Progenitor cell of endocrine pancreas (in vitro differentiated cells): Measurements from ENCODE around the gene ISLR2. TPM values are rescaled to one million over a fixed set of nuclear protein-coding genes. Genes with fewer than 3 reads are reported as not detected.
"Not testable (repeated sequence)": the region's sequence is repeated elsewhere in the genome, so short reads cannot be mapped to it uniquely, and the experiment has no call there.

Experiments
- DNase-seq: peaks from one replicate; pipeline ENCODE4 v3.0.0; 2021; ENCODE audit warnings: low spot score; ENCODE audit not compliant: unreplicated experiment
- H3K27ac Mint-ChIP-seq: 2 replicates; pipeline ENCODE4 v1.8.0; 2021; ENCODE audit warnings: mild to moderate bottlenecking, moderate library complexity, mixed read lengths
- H3K27me3 Mint-ChIP-seq: 2 replicates; pipeline ENCODE4 v1.8.0; 2021; ENCODE audit warnings: mixed read lengths
- H3K36me3 Mint-ChIP-seq: 2 replicates; pipeline ENCODE4 v1.8.0; 2022; ENCODE audit warnings: mixed read lengths; ENCODE audit not compliant: insufficient read depth
- H3K4me1 Mint-ChIP-seq: 2 replicates; pipeline ENCODE4 v1.8.0; 2021; ENCODE audit warnings: low read depth, mixed read lengths
- H3K4me3 Mint-ChIP-seq: 2 replicates; pipeline ENCODE4 v1.8.0; 2021; ENCODE audit warnings: low read depth, mild to moderate bottlenecking, moderate library complexity, mixed read lengths
- H3K9me3 Mint-ChIP-seq: 2 replicates; pipeline ENCODE4 v1.8.0; 2021; ENCODE audit warnings: low read depth, mixed read lengths
- total RNA-seq: library from RNA; stranded (reverse); gene quantifications from 2 replicates; pipeline ENCODE4 v1.2.1, GENCODE V29; 2021
- TF ChIP-seq, protein P1 (sequence below): fragments of 200-600 bp; sonication (generic); IDR thresholded peaks from one replicate; pipeline ENCODE4 v1.5.0; 2021; ENCODE audit warnings: antibody characterized with exemption, mild to moderate bottlenecking; ENCODE audit not compliant: unreplicated experiment

ISLR2 gene
- total RNA-seq, 1 donor from 2014 or later, result 0.14 TPM

DNA sequence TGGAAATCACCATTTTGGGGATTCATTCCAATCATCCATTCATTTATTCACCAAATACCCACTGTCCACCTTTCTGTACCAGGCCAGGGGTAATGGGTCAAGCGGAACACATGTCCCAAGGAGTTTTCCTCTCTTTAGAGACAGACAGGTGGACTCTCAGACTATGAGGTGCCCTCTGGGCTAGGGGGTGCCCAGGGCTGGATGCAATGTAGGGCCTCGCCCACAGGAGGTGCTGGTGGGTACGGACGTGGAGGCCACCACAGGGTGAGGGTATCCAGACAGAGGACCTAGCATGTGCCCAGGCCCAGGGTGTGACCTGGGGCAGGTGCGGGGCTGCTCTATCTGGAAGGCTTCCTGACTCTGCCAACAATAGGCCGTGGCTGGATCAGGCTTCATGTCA, 21.8 kb upstream of the ISLR2 start:
- not testable (repeated sequence) for DNase-seq, H3K36me3 Mint-ChIP-seq, H3K27ac Mint-ChIP-seq, H3K9me3 Mint-ChIP-seq, H3K4me1 Mint-ChIP-seq, H3K4me3 Mint-ChIP-seq
- TF ChIP-seq, protein P1, sequence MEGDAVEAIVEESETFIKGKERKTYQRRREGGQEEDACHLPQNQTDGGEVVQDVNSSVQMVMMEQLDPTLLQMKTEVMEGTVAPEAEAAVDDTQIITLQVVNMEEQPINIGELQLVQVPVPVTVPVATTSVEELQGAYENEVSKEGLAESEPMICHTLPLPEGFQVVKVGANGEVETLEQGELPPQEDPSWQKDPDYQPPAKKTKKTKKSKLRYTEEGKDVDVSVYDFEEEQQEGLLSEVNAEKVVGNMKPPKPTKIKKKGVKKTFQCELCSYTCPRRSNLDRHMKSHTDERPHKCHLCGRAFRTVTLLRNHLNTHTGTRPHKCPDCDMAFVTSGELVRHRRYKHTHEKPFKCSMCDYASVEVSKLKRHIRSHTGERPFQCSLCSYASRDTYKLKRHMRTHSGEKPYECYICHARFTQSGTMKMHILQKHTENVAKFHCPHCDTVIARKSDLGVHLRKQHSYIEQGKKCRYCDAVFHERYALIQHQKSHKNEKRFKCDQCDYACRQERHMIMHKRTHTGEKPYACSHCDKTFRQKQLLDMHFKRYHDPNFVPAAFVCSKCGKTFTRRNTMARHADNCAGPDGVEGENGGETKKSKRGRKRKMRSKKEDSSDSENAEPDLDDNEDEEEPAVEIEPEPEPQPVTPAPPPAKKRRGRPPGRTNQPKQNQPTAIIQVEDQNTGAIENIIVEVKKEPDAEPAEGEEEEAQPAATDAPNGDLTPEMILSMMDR, result peak; percentile 23
- peaks cover 16% of the 10 kb centered on the region for H3K27me3 Mint-ChIP-seq

DNA sequence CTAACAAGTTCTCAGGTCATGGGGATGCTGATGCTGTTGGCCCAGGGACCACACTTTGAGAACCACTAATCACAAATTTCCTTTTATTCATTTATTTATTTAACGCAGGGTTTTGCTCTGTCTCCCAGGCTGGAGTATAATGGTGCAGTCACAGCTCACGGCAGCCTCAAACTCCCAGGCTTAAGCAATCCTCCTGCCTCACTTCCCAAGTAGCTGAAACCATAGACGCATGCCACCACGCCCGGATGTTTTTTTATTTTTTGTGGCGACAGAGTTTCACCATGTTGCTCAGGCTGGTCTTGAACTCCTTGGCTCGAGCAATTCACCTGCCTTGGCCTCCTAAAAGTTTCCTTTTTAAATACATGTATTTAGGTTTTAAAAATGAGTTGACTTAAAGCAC, 20.7 kb upstream of the ISLR2 start:
- DNase-seq, result no peak
- H3K27me3 Mint-ChIP-seq, result peaks cover 22% of the 10 kb centered on the region
- no peaks in the 10 kb centered on the region for H3K9me3 Mint-ChIP-seq
- H3K27ac Mint-ChIP-seq, result no peak overlapping the region
- H3K4me3 Mint-ChIP-seq, result no peak overlapping the region
- no peaks in the 10 kb centered on the region for H3K4me1 Mint-ChIP-seq
- H3K36me3 Mint-ChIP-seq, result no peaks in the 10 kb centered on the region
- TF ChIP-seq, protein P1, result no peak

GRCh38 chr15:74120426-74120825, 10.0 kb upstream of the ISLR2 start:
- H3K4me3 Mint-ChIP-seq, result no peak overlapping the region
- TF ChIP-seq, protein P1, result no peak
- no peaks in the 10 kb centered on the region for H3K4me1 Mint-ChIP-seq
- no peaks in the 10 kb centered on the region for H3K9me3 Mint-ChIP-seq
- no peaks in the 10 kb centered on the region for H3K36me3 Mint-ChIP-seq
- no peak overlapping the region for H3K27ac Mint-ChIP-seq
- peaks cover 55% of the 10 kb centered on the region for H3K27me3 Mint-ChIP-seq
- no peak for DNase-seq

- no peak overlapping the region for H3K27ac Mint-ChIP-seq
- TF ChIP-seq, protein P1, result no peak
- H3K36me3 Mint-ChIP-seq, result no peaks in the 10 kb centered on the region
- no peaks in the 10 kb centered on the region for H3K4me1 Mint-ChIP-seq
- H3K9me3 Mint-ChIP-seq, result no peaks in the 10 kb centered on the region
- no peak overlapping the region for H3K4me3 Mint-ChIP-seq
- peaks cover 61% of the 10 kb centered on the region for H3K27me3 Mint-ChIP-seq
- no peak for DNase-seq
Measured at GRCh38 chr15:74121039-74121438, 9.3 kb upstream of the ISLR2 start.

DNA sequence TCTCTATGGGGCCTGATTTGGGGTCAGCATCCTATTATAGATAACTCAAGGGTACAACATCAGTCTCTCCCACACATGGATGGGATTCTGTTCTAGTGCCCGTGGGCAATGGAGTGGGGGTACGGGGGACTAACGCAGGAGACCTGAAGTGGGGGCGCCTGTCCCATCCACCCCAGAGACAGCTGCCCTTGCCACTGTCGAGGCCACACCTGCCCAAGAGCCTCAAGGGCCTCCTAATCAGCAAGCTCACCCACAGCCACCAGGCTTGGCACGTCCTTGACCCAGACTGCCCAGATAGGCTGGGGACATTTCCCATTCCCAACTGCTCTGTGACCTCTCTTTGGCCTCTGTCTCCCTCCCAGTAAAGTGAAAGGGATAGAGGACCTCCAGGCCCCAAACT, 8.5 kb upstream of the ISLR2 start:
- H3K4me3 Mint-ChIP-seq, result no peak overlapping the region
- H3K36me3 Mint-ChIP-seq, result no peaks in the 10 kb centered on the region
- no peaks in the 10 kb centered on the region for H3K4me1 Mint-ChIP-seq
- H3K27me3 Mint-ChIP-seq, result peaks cover 67% of the 10 kb centered on the region
- H3K9me3 Mint-ChIP-seq, result no peaks in the 10 kb centered on the region
- TF ChIP-seq, protein P1, result no peak
- DNase-seq, result no peak
- H3K27ac Mint-ChIP-seq, result no peak overlapping the region
